ENCODE data around the gene GRIN2A.

Gene GRIN2A

GRCh38 chr16:10210944-10211343, 28.7 kb upstream of the GRIN2A start:
- no peak overlapping the region for H3K27ac ChIP-seq (ENCODE audit: low read depth, low read length)
- H3K9ac ChIP-seq (ENCODE audit: low read length), result no peak overlapping the region
- no peaks in the 10 kb centered on the region for H3K36me3 ChIP-seq (ENCODE audit: insufficient read depth, low read length)
- no peaks in the 10 kb centered on the region for H3K4me1 ChIP-seq (ENCODE audit: insufficient read depth, low read length)
- H3K4me3 ChIP-seq (ENCODE audit: low read depth in 1 of 2, low read length in 2 of 2), result no peak overlapping the region
- H3K9me3 ChIP-seq (ENCODE audit: low read length), result no peaks in the 10 kb centered on the region
- no peaks in the 10 kb centered on the region for H3K27me3 ChIP-seq (ENCODE audit: control insufficient read depth in 1 of 2, insufficient read depth in 2 of 2, low read length in 2 of 2)

GRCh38 chr16:10206865-10207264, 24.6 kb upstream of the GRIN2A start:
- no peaks in the 10 kb centered on the region for H3K4me1 ChIP-seq (ENCODE audit: insufficient read depth, low read length)
- H3K4me3 ChIP-seq (ENCODE audit: low read depth in 1 of 2, low read length in 2 of 2), result no peak overlapping the region
- no peaks in the 10 kb centered on the region for H3K36me3 ChIP-seq (ENCODE audit: insufficient read depth, low read length)
- H3K27me3 ChIP-seq (ENCODE audit: control insufficient read depth in 1 of 2, insufficient read depth in 2 of 2, low read length in 2 of 2), result no peaks in the 10 kb centered on the region
- H3K9me3 ChIP-seq (ENCODE audit: low read length), result peaks cover 6% of the 10 kb centered on the region
- H3K9ac ChIP-seq (ENCODE audit: low read length), result no peak overlapping the region
- no peak overlapping the region for H3K27ac ChIP-seq (ENCODE audit: low read depth, low read length)

GRCh38 chr16:10206215-10206614, 24.0 kb upstream of the GRIN2A start:
- Histone ChIP-seq H3K27ac (ENCODE audit: low read depth, low read length) (no peak overlapping the region), H3K27me3 (ENCODE audit: control insufficient read depth in 1 of 2, insufficient read depth in 2 of 2, low read length in 2 of 2) (no peaks in the 10 kb centered on the region), H3K9ac (ENCODE audit: low read length) (no peak overlapping the region)

GRCh38 chr16:10205688-10206087, 23.5 kb upstream of the GRIN2A start:
- H3K27me3 ChIP-seq (ENCODE audit: control insufficient read depth in 1 of 2, insufficient read depth in 2 of 2, low read length in 2 of 2), result no peaks in the 10 kb centered on the region
- H3K27ac ChIP-seq (ENCODE audit: low read depth, low read length), result no peak overlapping the region
- no peak overlapping the region for H3K4me3 ChIP-seq (ENCODE audit: low read depth in 1 of 2, low read length in 2 of 2)
- H3K9ac ChIP-seq (ENCODE audit: low read length), result no peak overlapping the region
- H3K9me3 ChIP-seq (ENCODE audit: low read length), result peaks cover 6% of the 10 kb centered on the region
- H3K36me3 ChIP-seq (ENCODE audit: insufficient read depth, low read length), result no peaks in the 10 kb centered on the region
- H3K4me1 ChIP-seq (ENCODE audit: insufficient read depth, low read length), result no peaks in the 10 kb centered on the region

More at GRCh38 chr16:10206215-10206614, 24.0 kb upstream of the GRIN2A start:
- Histone ChIP-seq H3K36me3 (ENCODE audit: insufficient read depth, low read length) (no peaks in the 10 kb centered on the region), H3K4me3 (ENCODE audit: low read depth in 1 of 2, low read length in 2 of 2) (no peak overlapping the region), H3K4me1 (ENCODE audit: insufficient read depth, low read length) (no peaks in the 10 kb centered on the region), H3K9me3 (ENCODE audit: low read length) (peaks cover 6% of the 10 kb centered on the region)

- no peak overlapping the region for H3K27ac ChIP-seq (ENCODE audit: low read depth, low read length)
- H3K4me1 ChIP-seq (ENCODE audit: insufficient read depth, low read length), result no peaks in the 10 kb centered on the region
- no peak overlapping the region for H3K9ac ChIP-seq (ENCODE audit: low read length)
- H3K9me3 ChIP-seq (ENCODE audit: low read length), result peaks cover 6% of the 10 kb centered on the region
- H3K27me3 ChIP-seq (ENCODE audit: control insufficient read depth in 1 of 2, insufficient read depth in 2 of 2, low read length in 2 of 2), result no peaks in the 10 kb centered on the region
- no peak overlapping the region for H3K4me3 ChIP-seq (ENCODE audit: low read depth in 1 of 2, low read length in 2 of 2)
- H3K36me3 ChIP-seq (ENCODE audit: insufficient read depth, low read length), result no peaks in the 10 kb centered on the region
Measured at GRCh38 chr16:10202649-10203048, 20.4 kb upstream of the GRIN2A start.

GRCh38 chr16:10200637-10201586, 18.7 kb upstream of the GRIN2A start:
- no peak overlapping the region for H3K4me3 ChIP-seq (ENCODE audit: low read depth in 1 of 2, low read length in 2 of 2)
- H3K4me1 ChIP-seq (ENCODE audit: insufficient read depth, low read length), result no peaks in the 10 kb centered on the region
- peaks cover 6% of the 10 kb centered on the region for H3K9me3 ChIP-seq (ENCODE audit: low read length)
- no peaks in the 10 kb centered on the region for H3K27me3 ChIP-seq (ENCODE audit: control insufficient read depth in 1 of 2, insufficient read depth in 2 of 2, low read length in 2 of 2)
- no peak overlapping the region for H3K9ac ChIP-seq (ENCODE audit: low read length)
- no peak overlapping the region for H3K27ac ChIP-seq (ENCODE audit: low read depth, low read length)
- no peaks in the 10 kb centered on the region for H3K36me3 ChIP-seq (ENCODE audit: insufficient read depth, low read length)

- Histone ChIP-seq H3K4me1 (ENCODE audit: insufficient read depth, low read length) (no peaks in the 10 kb centered on the region), H3K27me3 (ENCODE audit: control insufficient read depth in 1 of 2, insufficient read depth in 2 of 2, low read length in 2 of 2) (no peaks in the 10 kb centered on the region), H3K27ac (ENCODE audit: low read depth, low read length) (no peak overlapping the region), H3K4me3 (ENCODE audit: low read depth in 1 of 2, low read length in 2 of 2) (no peak overlapping the region), H3K36me3 (ENCODE audit: insufficient read depth, low read length) (no peaks in the 10 kb centered on the region), H3K9ac (ENCODE audit: low read length) (no peak overlapping the region), H3K9me3 (ENCODE audit: low read length) (no peaks in the 10 kb centered on the region)
Measured at GRCh38 chr16:10196999-10197398, 14.8 kb upstream of the GRIN2A start.

- H3K4me3 ChIP-seq (ENCODE audit: low read depth in 1 of 2, low read length in 2 of 2), result no peak overlapping the region
- H3K4me1 ChIP-seq (ENCODE audit: insufficient read depth, low read length), result no peaks in the 10 kb centered on the region
- no peaks in the 10 kb centered on the region for H3K9me3 ChIP-seq (ENCODE audit: low read length)
- no peak overlapping the region for H3K27ac ChIP-seq (ENCODE audit: low read depth, low read length)
- no peaks in the 10 kb centered on the region for H3K36me3 ChIP-seq (ENCODE audit: insufficient read depth, low read length)
- H3K9ac ChIP-seq (ENCODE audit: low read length), result no peak overlapping the region
- no peaks in the 10 kb centered on the region for H3K27me3 ChIP-seq (ENCODE audit: control insufficient read depth in 1 of 2, insufficient read depth in 2 of 2, low read length in 2 of 2)
Measured at GRCh38 chr16:10191096-10191495, 8.9 kb upstream of the GRIN2A start.

GRCh38 chr16:10189861-10190390, 7.7 kb upstream of the GRIN2A start:
- no peaks in the 10 kb centered on the region for H3K9me3 ChIP-seq (ENCODE audit: low read length)
- H3K4me1 ChIP-seq (ENCODE audit: insufficient read depth, low read length), result no peaks in the 10 kb centered on the region
- peaks cover under 1 to 5% of the 10 kb centered on the region in 2 donors for H3K27me3 ChIP-seq (ENCODE audit: control insufficient read depth in 1 of 2, insufficient read depth in 2 of 2, low read length in 2 of 2)
- H3K4me3 ChIP-seq (ENCODE audit: low read depth in 1 of 2, low read length in 2 of 2), result no peak overlapping the region
- no peak overlapping the region for H3K9ac ChIP-seq (ENCODE audit: low read length)
- H3K27ac ChIP-seq (ENCODE audit: low read depth, low read length), result no peak overlapping the region
- H3K36me3 ChIP-seq (ENCODE audit: insufficient read depth, low read length), result no peaks in the 10 kb centered on the region

- no peaks in the 10 kb centered on the region for H3K36me3 ChIP-seq (ENCODE audit: insufficient read depth, low read length)
- no peak overlapping the region for H3K9ac ChIP-seq (ENCODE audit: low read length)
- no peaks in the 10 kb centered on the region for H3K4me1 ChIP-seq (ENCODE audit: insufficient read depth, low read length)
- peaks cover 12 to 13% of the 10 kb centered on the region in 2 donors for H3K27me3 ChIP-seq (ENCODE audit: control insufficient read depth in 1 of 2, insufficient read depth in 2 of 2, low read length in 2 of 2)
- no peak overlapping the region for H3K4me3 ChIP-seq (ENCODE audit: low read depth in 1 of 2, low read length in 2 of 2)
- H3K27ac ChIP-seq (ENCODE audit: low read depth, low read length), result no peak overlapping the region
- no peaks in the 10 kb centered on the region for H3K9me3 ChIP-seq (ENCODE audit: low read length)
Measured at GRCh38 chr16:10188236-10188635, 6.0 kb upstream of the GRIN2A start.

GRCh38 chr16:10181196-10182162, 749 bp downstream of the GRIN2A start:
- Histone ChIP-seq H3K4me3 (ENCODE audit: low read depth in 1 of 2, low read length in 2 of 2) (peak overlapping the region; percentile 28 to 45), H3K9ac (ENCODE audit: low read length) (no peak overlapping the region), H3K9me3 (ENCODE audit: low read length) (no peaks in the 10 kb centered on the region), H3K4me1 (ENCODE audit: insufficient read depth, low read length) (peaks cover 6% of the 10 kb centered on the region), H3K36me3 (ENCODE audit: insufficient read depth, low read length) (no peaks in the 10 kb centered on the region), H3K27me3 (ENCODE audit: control insufficient read depth in 1 of 2, insufficient read depth in 2 of 2, low read length in 2 of 2) (peaks cover 13 to 45% of the 10 kb centered on the region in 2 donors), H3K27ac (ENCODE audit: low read depth, low read length) (no peak overlapping the region)
